HUES6 (cell line): ENCODE measurements around the gene MBNL2.

Experiments used
- H3K27ac ChIP-seq: 2 replicates; pipeline ENCODE4 v1.7.0; 2013; ENCODE audit warnings: low read depth, mild to moderate bottlenecking, low read length, inconsistent platforms
- H3K27me3 ChIP-seq: 2 replicates; pipeline ENCODE4 v1.6.1; 2013; ENCODE audit warnings: low read length; ENCODE audit not compliant: control insufficient read depth, insufficient read depth
- H3K36me3 ChIP-seq: 2 replicates; pipeline ENCODE4 v1.6.1; 2013; ENCODE audit warnings: low read length; ENCODE audit not compliant: control insufficient read depth, insufficient read depth
- H3K4me1 ChIP-seq: 2 replicates; pipeline ENCODE4 v1.6.1; 2013; ENCODE audit warnings: low read length; ENCODE audit not compliant: control insufficient read depth, insufficient read depth
- H3K4me3 ChIP-seq: 2 replicates; pipeline ENCODE4 v1.5.1; 2013; ENCODE audit warnings: low read depth, low read length
- H3K9ac ChIP-seq: one replicate; pipeline ENCODE4 v1.6.1; 2013; ENCODE audit warnings: mild to moderate bottlenecking, low read length
- H3K9me3 ChIP-seq: 2 replicates; pipeline ENCODE4 v1.6.1; 2013; ENCODE audit warnings: low read depth, low read length; ENCODE audit not compliant: control insufficient read depth, insufficient read depth

Gene MBNL2

GRCh38 chr13:97318532-97318931 is 96.4 kb downstream of the MBNL2 start:
- H3K4me1 ChIP-seq: peaks cover 5% of the 10 kb centered on the region; the same call in 1 of the 2 replicates
- H3K4me3 ChIP-seq: no peak overlapping the region
- H3K9me3 ChIP-seq: no peaks in the 10 kb centered on the region
- H3K36me3 ChIP-seq: no peaks in the 10 kb centered on the region
- no peaks in the 10 kb centered on the region for H3K27me3 ChIP-seq
- H3K9ac ChIP-seq: no peak overlapping the region
- no peak overlapping the region for H3K27ac ChIP-seq

- Histone ChIP-seq H3K27me3 (no peaks in the 10 kb centered on the region), H3K27ac (no peak overlapping the region)
Observed at GRCh38 chr13:97319113-97319720, 97.1 kb downstream of the MBNL2 start.

GRCh38 chr13:97321101-97321500 is 99.0 kb downstream of the MBNL2 start:
- Histone ChIP-seq H3K27ac (no peak overlapping the region), H3K36me3 (no peaks in the 10 kb centered on the region), H3K4me3 (no peak overlapping the region), H3K27me3 (no peaks in the 10 kb centered on the region), H3K4me1 (peaks cover 5% of the 10 kb centered on the region; the same call in 1 of the 2 replicates), H3K9ac (no peak overlapping the region), H3K9me3 (no peaks in the 10 kb centered on the region)

More at GRCh38 chr13:97319113-97319720, 97.1 kb downstream of the MBNL2 start:
- Histone ChIP-seq H3K36me3 (no peaks in the 10 kb centered on the region), H3K9me3 (no peaks in the 10 kb centered on the region), H3K9ac (no peak overlapping the region), H3K4me3 (no peak overlapping the region), H3K4me1 (peaks cover 5% of the 10 kb centered on the region; the same call in 1 of the 2 replicates)

- no peak overlapping the region for H3K27ac ChIP-seq
- H3K27me3 ChIP-seq: no peaks in the 10 kb centered on the region
- H3K9me3 ChIP-seq: no peaks in the 10 kb centered on the region
Observed at GRCh38 chr13:97321616-97322321, 99.6 kb downstream of the MBNL2 start.

GRCh38 chr13:97322740-97323342 is 100.7 kb downstream of the MBNL2 start:
- no peaks in the 10 kb centered on the region for H3K9me3 ChIP-seq
- no peak overlapping the region for H3K27ac ChIP-seq
- H3K4me3 ChIP-seq: no peak overlapping the region
- no peaks in the 10 kb centered on the region for H3K27me3 ChIP-seq
- peaks cover 9% of the 10 kb centered on the region for H3K4me1 ChIP-seq
- H3K9ac ChIP-seq: no peak overlapping the region
- no peaks in the 10 kb centered on the region for H3K36me3 ChIP-seq

More at GRCh38 chr13:97321616-97322321, 99.6 kb downstream of the MBNL2 start:
- H3K4me1 ChIP-seq: peaks cover 5% of the 10 kb centered on the region; the same call in 1 of the 2 replicates
- H3K9ac ChIP-seq: no peak overlapping the region
- no peak overlapping the region for H3K4me3 ChIP-seq
- no peaks in the 10 kb centered on the region for H3K36me3 ChIP-seq

- Histone ChIP-seq H3K9ac (no peak overlapping the region), H3K9me3 (no peaks in the 10 kb centered on the region), H3K36me3 (no peaks in the 10 kb centered on the region), H3K27ac (no peak overlapping the region), H3K27me3 (no peaks in the 10 kb centered on the region), H3K4me1 (peaks cover 15% of the 10 kb centered on the region), H3K4me3 (no peak overlapping the region)
Observed at GRCh38 chr13:97324115-97324514, 102.0 kb downstream of the MBNL2 start.

GRCh38 chr13:97325738-97326137 is 103.6 kb downstream of the MBNL2 start:
- no peaks in the 10 kb centered on the region for H3K9me3 ChIP-seq
- no peak overlapping the region for H3K27ac ChIP-seq
- H3K4me1 ChIP-seq: peaks cover 15% of the 10 kb centered on the region
- no peak overlapping the region for H3K4me3 ChIP-seq
- no peak overlapping the region for H3K9ac ChIP-seq
- no peaks in the 10 kb centered on the region for H3K27me3 ChIP-seq
- H3K36me3 ChIP-seq: no peaks in the 10 kb centered on the region

- no peak overlapping the region for H3K27ac ChIP-seq
- H3K9me3 ChIP-seq: no peaks in the 10 kb centered on the region
- H3K4me1 ChIP-seq: peaks cover 15% of the 10 kb centered on the region
- H3K4me3 ChIP-seq: no peak overlapping the region
- no peaks in the 10 kb centered on the region for H3K36me3 ChIP-seq
- H3K9ac ChIP-seq: no peak overlapping the region
- no peaks in the 10 kb centered on the region for H3K27me3 ChIP-seq
Observed at GRCh38 chr13:97327086-97327485, 105.0 kb downstream of the MBNL2 start.

GRCh38 chr13:97327506-97328221 is 105.5 kb downstream of the MBNL2 start:
- H3K27ac ChIP-seq: peak overlapping the region; percentile 89; the same call in 1 of the 2 replicates
- H3K36me3 ChIP-seq: no peaks in the 10 kb centered on the region
- no peak overlapping the region for H3K9ac ChIP-seq
- peaks cover 15% of the 10 kb centered on the region for H3K4me1 ChIP-seq
- no peaks in the 10 kb centered on the region for H3K27me3 ChIP-seq
- no peak overlapping the region; the same call in 1 of the 2 replicates for H3K4me3 ChIP-seq
- no peaks in the 10 kb centered on the region for H3K9me3 ChIP-seq

- Histone ChIP-seq H3K4me3 (peak overlapping the region; percentile 36; the same call in 1 of the 2 replicates), H3K27ac (peak overlapping the region; percentile 89; the same call in 1 of the 2 replicates), H3K9me3 (no peaks in the 10 kb centered on the region), H3K27me3 (no peaks in the 10 kb centered on the region), H3K4me1 (peaks cover 15% of the 10 kb centered on the region), H3K36me3 (no peaks in the 10 kb centered on the region), H3K9ac (peak overlapping the region; percentile 74)
Observed at GRCh38 chr13:97328222-97328790, 106.2 kb downstream of the MBNL2 start.
